ENCODE measurements around the gene FOSL1. TPM values are rescaled to one million over a fixed set of nuclear protein-coding genes. Genes with fewer than 3 reads are reported as not detected.

FOSL1 gene
- total RNA-seq, 1 donor from 2014 or later: 3.6 TPM

- DNase-seq: peak; percentile 41
These were observed 19.6 kb upstream of the FOSL1 start for GRCh38 chr11:65919573-65920371.

DNA sequence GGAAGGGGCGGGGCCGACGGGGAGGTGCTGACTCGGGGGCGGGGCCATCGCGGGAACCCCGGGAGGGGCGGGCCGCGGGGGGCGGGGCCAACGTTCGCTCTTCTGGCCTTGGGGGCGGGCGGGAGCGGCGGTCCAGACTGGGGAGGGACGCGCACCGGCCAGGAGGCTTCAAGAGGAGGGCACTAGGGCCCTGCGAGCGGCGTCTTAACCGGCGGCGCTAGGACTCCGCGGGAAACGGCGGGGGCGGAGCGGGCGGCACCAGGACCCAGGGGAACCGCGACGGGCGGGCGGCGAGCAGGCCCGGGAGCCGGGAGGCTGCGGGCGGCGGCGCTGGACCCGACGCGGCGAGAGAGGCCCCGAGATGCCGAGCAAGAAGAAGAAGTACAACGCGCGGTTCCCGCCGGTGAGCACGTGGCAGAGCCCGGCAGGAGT lies 19.0 kb upstream of the FOSL1 start, which contains the start of gene DRAP1:
DRAP1 (plus strand) TSS at position 286 of the 432 bp plus-strand sequence; CDS start at position 362, 76 bp downstream.
- DNase-seq: peak; percentile 99

DNA sequence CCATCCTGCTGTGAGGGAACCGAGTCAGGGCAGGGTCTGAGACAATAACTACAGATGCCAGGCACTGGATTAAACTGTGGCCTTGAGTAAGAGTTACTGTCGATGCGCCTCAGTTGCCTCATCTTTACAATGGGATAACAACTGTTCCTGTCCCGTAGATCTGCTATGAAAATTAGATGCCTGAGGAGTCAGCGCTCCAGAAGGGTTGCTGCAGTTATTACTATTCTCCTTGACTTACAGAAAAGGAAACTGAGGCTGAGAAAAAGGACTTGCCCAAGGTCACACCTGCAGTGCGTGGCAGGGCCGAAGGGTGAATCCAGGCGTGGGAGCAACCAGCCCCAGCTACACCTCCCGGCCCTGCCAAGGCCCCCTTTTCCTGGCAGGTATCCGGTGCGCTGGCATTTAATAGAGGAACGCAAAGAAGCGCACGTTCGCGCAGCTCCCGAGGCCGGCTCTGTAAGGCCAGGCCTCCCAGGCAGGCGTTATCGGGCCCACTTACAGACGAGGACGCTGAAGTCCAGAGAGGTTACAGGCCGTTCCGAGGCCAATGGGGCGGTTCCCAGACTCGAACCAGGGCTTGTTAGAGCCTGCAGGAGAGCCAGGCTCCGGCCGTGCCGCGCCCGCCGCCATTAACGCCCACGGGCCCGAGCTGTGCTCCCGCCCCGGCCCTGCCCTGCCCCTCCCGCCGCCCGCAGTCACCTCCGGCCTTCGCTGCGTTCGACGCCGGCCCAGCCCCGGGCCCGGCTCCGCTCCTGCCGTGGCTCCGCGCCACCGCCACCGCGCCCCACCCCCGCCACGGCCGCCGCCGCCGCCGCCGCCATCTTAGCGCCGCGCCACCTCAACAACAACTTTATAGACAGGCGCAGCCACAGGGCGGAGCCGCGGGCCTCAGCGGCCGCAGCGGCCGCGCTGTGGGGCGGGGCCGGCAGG lies 18.3 kb upstream of the FOSL1 start, which contains the start of gene C11orf68:
C11orf68 (minus strand) TSS at position 852 of the 930 bp plus-strand sequence; CDS start at position 821, 31 bp downstream.
- peak; percentile 57 for DNase-seq

DNA sequence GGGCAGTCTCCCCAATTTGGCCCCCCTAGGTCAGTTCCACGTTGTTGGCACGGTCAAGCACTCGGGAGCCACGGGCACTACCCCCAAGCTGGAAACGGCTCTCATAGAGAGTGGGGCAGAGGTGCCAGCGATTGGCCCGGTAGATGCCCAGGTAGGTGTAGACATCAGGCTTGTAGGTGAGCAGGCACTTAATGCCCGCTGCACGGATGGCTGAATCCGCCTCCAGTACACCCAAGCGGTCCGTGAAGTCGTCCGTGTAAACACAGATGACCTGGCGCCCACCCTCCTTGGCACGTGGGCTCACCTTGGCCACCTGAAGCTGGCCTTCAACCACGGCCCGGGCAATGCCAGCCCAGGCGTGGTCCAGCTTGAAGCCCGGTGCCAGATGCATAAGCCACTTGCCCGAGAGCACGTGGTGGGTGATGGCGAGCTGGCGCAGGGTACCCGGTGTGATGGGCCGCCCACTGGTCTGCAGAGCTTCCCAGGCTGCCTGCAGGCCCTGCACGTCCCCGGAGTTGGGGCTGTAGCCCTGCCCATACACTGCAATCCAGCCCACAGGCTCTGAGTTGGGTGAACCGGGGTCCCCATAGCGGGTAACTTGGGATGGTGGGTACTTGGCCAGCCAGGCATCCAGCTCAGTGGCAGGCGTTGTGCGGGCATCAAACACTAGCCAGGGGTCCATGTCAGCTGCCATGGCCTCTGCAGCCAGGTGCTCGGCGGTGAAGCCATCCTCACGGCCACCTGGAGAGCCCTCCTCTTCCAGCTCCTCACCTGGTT lies 17.4 kb upstream of the FOSL1 start:
- DNase-seq: no peak

DNA sequence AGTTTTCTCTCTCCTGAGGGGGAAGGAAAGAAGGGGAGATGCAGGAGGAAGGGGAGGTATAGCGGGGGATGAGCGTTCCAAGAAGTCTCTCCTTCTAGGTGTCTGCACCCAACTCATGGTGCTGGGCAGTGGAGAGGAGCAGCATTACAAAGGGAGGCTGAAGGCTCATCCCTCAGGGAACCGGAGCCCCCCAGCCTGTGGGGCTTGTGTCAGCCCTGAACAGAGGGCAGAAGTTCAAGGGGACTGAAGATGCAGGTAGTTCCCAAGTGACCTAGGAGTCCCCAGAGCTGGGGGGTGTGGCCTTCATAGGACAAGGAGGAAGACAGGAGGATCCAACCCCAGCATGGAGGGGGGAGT lies 16.9 kb upstream of the FOSL1 start:
- no peak for DNase-seq

DNA sequence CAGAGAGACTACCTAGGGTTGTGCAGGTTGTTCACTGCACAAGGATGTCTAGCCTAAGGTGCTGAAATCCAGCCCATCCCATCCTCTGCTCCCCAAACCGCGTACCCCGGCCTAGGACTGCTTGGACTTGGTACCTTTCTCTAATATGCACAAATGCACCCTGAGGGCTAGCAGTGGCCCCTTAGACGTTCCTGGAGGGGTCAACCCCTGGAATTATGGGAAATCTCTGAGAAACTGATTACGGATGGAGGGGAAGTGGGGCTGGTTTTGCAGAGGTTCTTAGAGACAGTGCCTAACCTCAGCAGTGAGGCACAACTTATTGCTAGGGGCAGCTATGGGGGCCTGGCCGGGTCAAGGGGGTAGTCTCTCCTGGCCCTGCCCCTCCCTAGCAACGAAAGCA lies 16.2 kb upstream of the FOSL1 start:
- DNase-seq: no peak

DNA sequence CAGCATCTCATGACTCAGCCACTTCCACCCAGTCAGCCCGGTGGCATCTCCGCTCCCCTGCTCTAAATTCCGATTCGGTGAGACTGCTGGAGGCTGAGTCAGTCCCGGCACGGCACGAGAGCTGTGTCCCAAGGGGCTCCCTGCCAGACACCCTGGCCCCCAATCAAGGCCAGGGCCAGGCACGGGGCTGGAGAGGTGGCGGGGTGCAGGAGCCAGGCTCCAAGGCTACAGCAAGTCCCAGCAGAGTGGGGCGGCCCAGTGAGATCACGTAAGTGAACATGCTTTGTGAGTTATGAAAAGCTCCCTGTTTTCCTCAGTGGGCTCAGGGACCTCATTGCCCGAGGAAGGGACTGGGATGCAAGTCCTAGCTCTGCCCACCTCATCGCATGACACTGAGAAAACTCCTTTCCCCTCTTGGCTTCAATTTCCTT lies 15.6 kb upstream of the FOSL1 start:
- DNase-seq: peak; percentile 97

- no peak for DNase-seq
These were observed 15.1 kb upstream of the FOSL1 start for GRCh38 chr11:65915101-65915820.

DNA sequence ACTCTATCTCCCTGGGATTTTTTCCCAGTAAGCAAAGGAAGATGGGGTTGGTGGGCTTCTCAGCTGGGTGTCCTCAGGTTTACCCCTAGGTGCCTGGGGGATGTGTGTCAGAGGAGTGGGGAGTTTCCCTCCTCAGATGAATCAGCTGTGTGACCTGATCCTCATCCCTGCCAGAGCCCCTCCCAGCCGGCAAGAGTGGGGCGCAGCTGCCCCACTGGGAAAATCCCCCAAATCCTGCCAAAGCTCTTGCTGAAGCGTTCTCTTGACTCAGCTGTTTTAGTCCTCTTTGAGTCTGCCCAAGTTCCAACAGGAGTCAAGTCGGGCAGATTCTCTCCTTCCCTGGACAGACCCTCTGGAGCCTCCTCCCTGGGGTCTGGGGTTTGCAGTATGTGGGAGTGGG lies 12.7 kb upstream of the FOSL1 start:
- DNase-seq: peak; percentile 51

DNA sequence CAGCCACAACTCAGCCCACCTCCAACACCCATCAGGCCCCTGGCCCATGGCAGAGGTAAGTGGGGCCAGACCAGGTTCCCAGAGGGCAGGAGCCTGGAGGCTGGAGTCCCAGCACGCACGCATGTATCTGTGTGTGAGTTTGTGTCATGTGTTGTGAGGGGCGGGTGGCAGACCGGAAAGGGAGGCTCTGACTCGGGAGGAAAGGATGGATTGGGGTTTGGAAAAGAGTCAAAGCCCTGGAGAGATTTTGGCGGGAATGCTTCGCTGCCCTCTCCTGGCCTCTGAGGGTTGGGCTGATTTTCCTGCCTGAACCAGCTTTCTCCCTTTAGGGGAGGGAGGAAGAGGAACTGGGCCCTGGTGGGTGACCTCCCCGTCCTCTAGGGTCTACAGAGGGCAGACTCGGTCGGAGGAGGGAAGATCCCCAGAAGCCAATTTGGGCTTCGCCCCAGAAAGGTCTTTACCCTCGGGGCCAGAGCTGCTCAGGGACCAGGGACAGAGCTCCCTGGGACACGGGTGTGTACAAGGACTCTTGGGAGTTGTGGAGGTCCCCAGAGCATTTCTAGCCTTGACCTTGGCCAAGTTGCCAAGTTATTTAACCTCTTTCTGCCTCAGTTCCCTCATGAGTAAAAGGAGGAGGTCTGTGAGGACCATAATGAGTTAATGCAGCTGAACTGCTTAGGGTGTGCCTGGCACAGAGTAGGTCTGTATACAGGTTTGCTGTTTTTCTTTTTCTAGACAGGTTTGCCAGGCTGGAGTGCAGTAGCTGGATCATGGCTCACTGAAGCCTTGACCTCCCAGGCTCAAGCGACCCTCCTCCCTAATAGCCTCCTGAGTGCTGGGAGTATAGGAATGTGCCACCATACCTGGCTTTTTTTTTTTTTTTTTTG lies 11.7 kb upstream of the FOSL1 start:
- DNase-seq: peak; percentile 56

GRCh38 chr11:65907878-65908277 lies 7.7 kb upstream of the FOSL1 start:
- no peak for DNase-seq

DNA sequence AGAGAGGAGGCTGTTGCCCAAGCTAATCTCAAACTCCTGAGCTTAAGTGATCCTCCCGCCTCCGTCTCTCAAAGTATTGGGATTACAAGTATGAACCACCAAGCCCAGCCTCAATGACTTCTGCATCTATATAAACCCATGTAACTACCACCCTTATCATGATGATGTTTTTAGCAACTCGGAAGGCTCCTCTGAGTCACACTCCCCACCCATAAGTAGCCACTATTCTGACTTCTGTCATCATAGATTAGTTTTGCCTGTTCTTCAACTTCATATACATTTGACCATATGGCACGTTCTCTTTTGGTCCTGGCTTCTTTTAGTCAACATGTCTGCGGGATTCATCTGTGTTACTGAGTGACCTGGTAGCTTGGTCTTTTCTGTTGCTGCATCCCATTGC lies 6.4 kb upstream of the FOSL1 start:
- DNase-seq: no peak

- no peak for DNase-seq
These were observed 3.5 kb upstream of the FOSL1 start for GRCh38 chr11:65903715-65904114.

GRCh38 chr11:65903068-65903481 lies 2.9 kb upstream of the FOSL1 start:
- DNase-seq: no peak

DNA sequence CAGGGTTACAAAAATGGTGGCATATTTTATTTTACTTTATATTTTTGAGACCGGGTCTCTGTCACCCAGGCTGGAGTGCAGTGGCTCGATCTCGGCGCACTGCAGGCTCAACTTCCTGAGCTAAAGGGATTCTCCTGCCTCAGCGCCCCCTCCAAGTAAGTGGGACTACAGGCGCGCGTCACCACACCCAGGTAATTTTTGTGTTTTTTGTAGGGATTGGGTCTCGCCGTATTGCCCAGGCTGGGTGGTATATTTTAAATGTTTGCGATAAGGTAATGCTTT lies 652 bp upstream of the FOSL1 start:
- no peak for DNase-seq

GRCh38 chr11:65899356-65900124 lies 648 bp downstream of the FOSL1 start:
- peak; percentile 83 for DNase-seq

- DNase-seq: no peak
These were observed 1.4 kb downstream of the FOSL1 start for GRCh38 chr11:65898656-65899355.

DNA sequence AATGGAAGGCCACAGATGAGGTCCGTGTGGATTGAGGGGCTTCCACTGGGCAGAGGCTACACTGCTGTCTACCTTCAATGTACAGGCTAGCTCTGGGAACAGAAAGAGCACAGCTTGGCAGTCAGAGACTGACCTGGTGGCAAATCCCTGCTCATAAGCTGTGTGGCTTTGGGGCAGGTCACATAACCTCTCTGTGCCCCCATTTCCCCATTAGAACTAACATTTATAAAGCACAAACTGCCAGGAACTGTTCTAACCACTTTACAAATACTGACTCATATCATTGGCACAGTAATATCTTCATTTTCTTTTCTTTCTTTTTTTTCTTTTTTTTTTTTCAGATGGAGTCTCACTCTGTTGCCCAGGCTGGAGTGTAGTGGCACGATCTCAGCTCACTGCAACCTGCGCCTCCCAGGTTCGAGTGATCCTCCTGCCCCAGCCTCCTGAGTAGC lies 3.1 kb downstream of the FOSL1 start:
- DNase-seq: no peak
